IMR-90 (cell line): ENCODE results near the gene GRK5.

Source experiments
- CTCF ChIP-seq: conservative IDR thresholded peaks from 2 replicates; pipeline ENCODE4 v1.5.1; 2012; ENCODE audit warnings: mild to moderate bottlenecking, low read depth, low read length, improper control_type of control experiment
- FOS ChIP-seq: fragments of 150-350 bp; IDR thresholded peaks from 2 replicates; pipeline ENCODE4 v1.6.1; 2016; ENCODE audit warnings: low read depth, low read length
- MAZ ChIP-seq: IDR thresholded peaks from 2 replicates; pipeline ENCODE4 v1.6.1; 2012; ENCODE audit warnings: low read depth, mild to moderate bottlenecking, low read length, improper control_type of control experiment, moderate library complexity, borderline replicate concordance
- MXI1 ChIP-seq: IDR thresholded peaks from 2 replicates; pipeline ENCODE4 v1.6.1; 2012; ENCODE audit warnings: low read depth, mild to moderate bottlenecking, low read length, moderate library complexity, borderline replicate concordance
- POLR2A ChIP-seq: IDR thresholded peaks from 2 replicates; pipeline ENCODE4 v1.6.1; 2012; ENCODE audit warnings: mild to moderate bottlenecking, low read depth, low read length
- USF2 ChIP-seq: fragments of 150-350 bp; IDR thresholded peaks from 2 replicates; pipeline ENCODE4 v1.6.1; 2017; ENCODE audit warnings: mild to moderate bottlenecking, antibody characterized with exemption, low read length, low read depth

GRCh38 chr10:119325131-119325530 is 117.8 kb downstream of the GRK5 start:
- TF ChIP-seq CTCF (no peak), MXI1 (no peak), POLR2A (no peak), MAZ (no peak), FOS (no peak), USF2 (no peak)
